ENCODE data around the gene LAMA5.

DNA sequence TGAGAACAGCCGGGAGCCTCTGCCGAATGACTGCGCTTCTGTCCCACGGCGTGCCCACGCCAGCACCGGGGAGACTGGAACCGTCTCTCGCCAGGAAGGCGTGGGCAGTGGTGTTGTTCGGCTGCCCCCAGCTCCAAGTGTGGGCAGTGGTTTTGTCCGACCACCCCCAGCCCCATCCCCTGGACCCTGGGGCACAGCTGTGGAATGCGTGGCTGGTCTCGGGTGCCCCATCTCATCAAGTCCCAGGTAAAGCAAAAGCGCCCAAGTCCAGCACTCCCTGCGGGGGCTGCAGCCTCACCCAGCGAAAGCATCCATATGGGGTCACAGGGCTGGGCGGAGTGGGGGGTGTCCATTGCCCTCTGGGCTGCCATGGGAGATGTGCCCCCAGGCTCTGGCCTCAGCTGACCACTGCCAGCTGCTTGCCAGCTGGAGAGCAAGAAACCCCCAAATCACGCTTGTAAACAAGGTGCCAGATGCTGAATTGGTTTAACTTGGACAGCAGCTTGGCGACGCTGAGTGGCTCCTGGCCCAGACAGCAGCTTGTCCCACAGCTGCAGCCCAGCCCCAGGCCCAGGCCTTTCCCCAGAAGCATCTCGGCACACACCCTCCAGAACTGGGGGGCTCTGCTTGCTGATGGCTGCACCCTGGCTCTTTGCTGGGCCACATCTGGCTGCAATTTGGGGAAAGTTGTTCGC lies 35.5 kb upstream of the LAMA5 start:
- TF ChIP-seq POLR2A (IDR thresholded peaks at IDR 0.05) = no peak
- TF ChIP-seq, protein P1, sequence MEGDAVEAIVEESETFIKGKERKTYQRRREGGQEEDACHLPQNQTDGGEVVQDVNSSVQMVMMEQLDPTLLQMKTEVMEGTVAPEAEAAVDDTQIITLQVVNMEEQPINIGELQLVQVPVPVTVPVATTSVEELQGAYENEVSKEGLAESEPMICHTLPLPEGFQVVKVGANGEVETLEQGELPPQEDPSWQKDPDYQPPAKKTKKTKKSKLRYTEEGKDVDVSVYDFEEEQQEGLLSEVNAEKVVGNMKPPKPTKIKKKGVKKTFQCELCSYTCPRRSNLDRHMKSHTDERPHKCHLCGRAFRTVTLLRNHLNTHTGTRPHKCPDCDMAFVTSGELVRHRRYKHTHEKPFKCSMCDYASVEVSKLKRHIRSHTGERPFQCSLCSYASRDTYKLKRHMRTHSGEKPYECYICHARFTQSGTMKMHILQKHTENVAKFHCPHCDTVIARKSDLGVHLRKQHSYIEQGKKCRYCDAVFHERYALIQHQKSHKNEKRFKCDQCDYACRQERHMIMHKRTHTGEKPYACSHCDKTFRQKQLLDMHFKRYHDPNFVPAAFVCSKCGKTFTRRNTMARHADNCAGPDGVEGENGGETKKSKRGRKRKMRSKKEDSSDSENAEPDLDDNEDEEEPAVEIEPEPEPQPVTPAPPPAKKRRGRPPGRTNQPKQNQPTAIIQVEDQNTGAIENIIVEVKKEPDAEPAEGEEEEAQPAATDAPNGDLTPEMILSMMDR (IDR thresholded peaks at IDR 0.05) = no peak

All from prostate gland (tissue), 2 donors.